Endothelial cell of umbilical vein (primary cell): ENCODE data around the gene MMP23B. TPM values are rescaled to one million over a fixed set of nuclear protein-coding genes. Genes with fewer than 3 reads are reported as not detected.

ENCODE experiments used
- BruUV-seq: library from RNA; stranded (reverse); fragments of 400-500 nt; replicated peaks from 2 replicates; lab custom pipeline; 2021; lab: Mats Ljungman, UMichigan
- CTCF ChIA-PET: fragments of 300-600, 350-600 bp; sonication (Branson Sonifier 250); formaldehyde crosslinking; loops from one replicate; lab custom pipeline; 2021; ENCODE audit warnings: antibody characterized with exemption, inconsistent platforms; lab: Charles Lee
- POLR2A ChIA-PET: fragments of 300-600, 350-600 bp; sonication (Branson Sonifier 250); formaldehyde crosslinking; loops from one replicate; lab custom pipeline; 2021; ENCODE audit warnings: antibody characterized with exemption, inconsistent platforms; lab: Charles Lee
- DNase-seq: peaks from one replicate; pipeline ENCODE4 v3.0.0-alpha.2; 2011; ENCODE audit warnings: low read depth, low spot score
- FAIRE-seq: peaks from 2 replicates; lab custom pipeline; 2011; peaks lifted over from hg19 to GRCh38; lab: Jason Lieb, UNC
- H2AFZ ChIP-seq: 2 replicates; pipeline ENCODE4 v1.6.0; 2012; ENCODE audit warnings: low read depth, low read length, control low read depth, inconsistent platforms
- H3K27ac ChIP-seq: 2 replicates; pipeline ENCODE4 v1.5.1; 2011; ENCODE audit warnings: low read depth, mild to moderate bottlenecking, control low read depth, low read length, moderate library complexity; ENCODE audit not compliant: insufficient read depth
- H3K27me3 ChIP-seq, 2 experiments: 2 replicates each; pipeline versions ENCODE4 v1.6.0 to v1.6.1; 2011; ENCODE audit warnings: low read length in 2 of 2, mixed read lengths in 1 of 2; ENCODE audit not compliant: control insufficient read depth in 2 of 2, insufficient read depth in 2 of 2
- H3K36me3 ChIP-seq, 2 experiments: 2 replicates in 1 of 2; 3 replicates in 1 of 2; pipeline ENCODE4 v1.5.1; 2011; ENCODE audit warnings: low read length in 2 of 2, mild to moderate bottlenecking in 1 of 2, moderate library complexity in 1 of 2; ENCODE audit not compliant: control insufficient read depth in 2 of 2, insufficient read depth in 2 of 2; ENCODE audit errors: extremely low read depth in 1 of 2
- H3K4me1 ChIP-seq: 3 replicates; pipeline ENCODE4 v1.5.1; 2011; ENCODE audit warnings: mild to moderate bottlenecking, low read length; ENCODE audit not compliant: control insufficient read depth, insufficient read depth; ENCODE audit errors: extremely low read depth
- H3K4me2 ChIP-seq: 2 replicates; pipeline ENCODE4 v1.6.1; 2011; ENCODE audit warnings: low read length, control low read depth, mixed read lengths; ENCODE audit not compliant: insufficient read depth
- H3K4me3 ChIP-seq, 3 experiments: fragments of 200-600 bp in 1 of 3; sonication (generic), shearing (Covaris generic) in 1 of 3; replicated peaks in 1 of 3; 2 replicates each; pipeline ENCODE4 v1.5.1; 2011 to 2016; ENCODE audit warnings: control low read depth in 3 of 3, low read length in 3 of 3, mild to moderate bottlenecking in 2 of 3, inconsistent platforms in 1 of 3, low read depth in 1 of 3, moderate library complexity in 1 of 3; ENCODE audit not compliant: insufficient read depth in 1 of 3
- H3K79me2 ChIP-seq: 2 replicates; pipeline ENCODE4 v1.6.0; 2012; ENCODE audit warnings: low read length, inconsistent platforms; ENCODE audit not compliant: control insufficient read depth, insufficient read depth
- H3K9ac ChIP-seq: replicated peaks from 2 replicates; pipeline ENCODE3; 2011; ENCODE audit warnings: low read length, control low read depth; ENCODE audit not compliant: insufficient read depth; ENCODE audit errors: extremely low read depth
- H3K9me1 ChIP-seq: replicated peaks from 3 replicates; pipeline ENCODE4 v1.6.0; 2011; ENCODE audit warnings: mild to moderate bottlenecking, low read length; ENCODE audit not compliant: control insufficient read depth, insufficient read depth; ENCODE audit errors: extremely low read depth
- H3K9me3 ChIP-seq: replicated peaks from 2 replicates; pipeline ENCODE4 v1.5.1; 2012; ENCODE audit warnings: low read length, inconsistent platforms; ENCODE audit not compliant: control insufficient read depth, insufficient read depth
- H4K20me1 ChIP-seq: replicated peaks from 2 replicates; pipeline ENCODE3; 2011; ENCODE audit warnings: mild to moderate bottlenecking, low read length; ENCODE audit not compliant: control insufficient read depth, insufficient read depth; ENCODE audit errors: extremely low read depth
- EZH2 ChIP-seq: IDR thresholded peaks from 2 replicates; pipeline ENCODE4 v1.6.1; 2012; ENCODE audit warnings: borderline replicate concordance, low read depth, mild to moderate bottlenecking, moderate library complexity, low read length, inconsistent platforms; ENCODE audit not compliant: severe bottlenecking
- FOS ChIP-seq: IDR thresholded peaks from 2 replicates; pipeline ENCODE4 v1.6.1; 2011; ENCODE audit warnings: mild to moderate bottlenecking, low read length, moderate library complexity, borderline replicate concordance; ENCODE audit not compliant: insufficient read depth
- GATA2 ChIP-seq: IDR thresholded peaks from 2 replicates; pipeline ENCODE4 v1.7.0; 2011; ENCODE audit warnings: low read depth, mild to moderate bottlenecking, moderate library complexity, mixed read lengths, low read length; ENCODE audit not compliant: insufficient read length, insufficient read depth
- JUN ChIP-seq: IDR thresholded peaks from 2 replicates; pipeline ENCODE4 v1.6.1; 2011; ENCODE audit warnings: borderline replicate concordance, low read depth; ENCODE audit not compliant: insufficient read length, insufficient read depth
- MAX ChIP-seq: IDR thresholded peaks from 2 replicates; pipeline ENCODE4 v1.6.1; 2011; ENCODE audit not compliant: insufficient read depth, insufficient read length
- POLR2AphosphoS5 ChIP-seq: IDR thresholded peaks from 2 replicates; pipeline ENCODE4 v1.6.1; 2012; ENCODE audit warnings: low read depth, mild to moderate bottlenecking, control low read depth, low read length, moderate library complexity; ENCODE audit not compliant: insufficient read depth
- dilution Hi-C: fragments of 300-500 bp; cut with MboI; formaldehyde crosslinking; loops from one replicate; pipeline ENCODE4 v1.15.0; 2019; ENCODE audit warnings: low sequenced_read_pairs; ENCODE audit not compliant: extremely low pct_ligation_motif_present
- intact Hi-C: fragments of 100-400 bp; cut with micrococcal nuclease; formaldehyde crosslinking; loops from one replicate; pipeline ENCODE4 v1.10.0; 2022
- polyA plus RNA-seq, 4 experiments: library from polyadenylated mRNA; depleted of rRNA in 3 of 4; stranded (reverse) in 3 of 4; unstranded in 1 of 4; fragments of >200 nt; gene quantifications; 2 replicates each; pipeline versions ENCODE4 v1.2.1 to v1.2.3, GENCODE V29; 2011 to 2012; ENCODE audit warnings: missing spikeins in 1 of 4
- total RNA-seq: library from RNA; stranded (reverse); gene quantifications from 2 replicates; pipeline ENCODE4 v1.2.3, GENCODE V29; 2021

MMP23B gene
- total and polyA plus RNA-seq, 2 donors (not counting 3 experiments of a cell fraction or from before 2014, with no cell fraction given), result 0.62 to 5.3 TPM

GRCh38 chr1:1671365-1672119 lies 39.6 kb downstream of the MMP23B start:
- no peak overlapping the region for H3K4me3 ChIP-seq
- peaks cover 0 to 20% of the 10 kb centered on the region in 2 experiments for H3K36me3 ChIP-seq
- intact Hi-C loops, result no loop called here
- no peak overlapping the region for H2AFZ ChIP-seq
- ChIA-PET POLR2A (no interaction called here), CTCF (no interaction called here)
- no peaks in the 10 kb centered on the region for H3K27me3 ChIP-seq
- dilution Hi-C loops, result no loop called here
- no peak for DNase-seq
- BruUV-seq, result no TSS peak
- FAIRE-seq, result no peak
- no peak overlapping the region for H3K4me2 ChIP-seq
- no peak overlapping the region for H3K9ac ChIP-seq
- no peaks in the 10 kb centered on the region for H3K9me3 ChIP-seq
- no peak for TF ChIP-seq MAX
- no peak for TF ChIP-seq EZH2
- TF ChIP-seq FOS, result no peak
- TF ChIP-seq JUN, result no peak
- no peak for TF ChIP-seq GATA2
- no peak for TF ChIP-seq POLR2AphosphoS5
- H3K4me1 ChIP-seq, result no peaks in the 10 kb centered on the region
- no peaks in the 10 kb centered on the region for H4K20me1 ChIP-seq
- no peak overlapping the region for H3K27ac ChIP-seq
- no peaks in the 10 kb centered on the region for H3K79me2 ChIP-seq
- H3K9me1 ChIP-seq, result no peaks in the 10 kb centered on the region
